ENCODE measurements around the gene NLN.
"Not testable (repeated sequence)": the region's sequence is repeated elsewhere in the genome, so short reads cannot be mapped to it uniquely, and the experiment has no call there.

The NLN gene

GRCh38 chr5:65837139-65837538 is 115.1 kb downstream of the NLN start:
- DNase-seq = no peak

DNA sequence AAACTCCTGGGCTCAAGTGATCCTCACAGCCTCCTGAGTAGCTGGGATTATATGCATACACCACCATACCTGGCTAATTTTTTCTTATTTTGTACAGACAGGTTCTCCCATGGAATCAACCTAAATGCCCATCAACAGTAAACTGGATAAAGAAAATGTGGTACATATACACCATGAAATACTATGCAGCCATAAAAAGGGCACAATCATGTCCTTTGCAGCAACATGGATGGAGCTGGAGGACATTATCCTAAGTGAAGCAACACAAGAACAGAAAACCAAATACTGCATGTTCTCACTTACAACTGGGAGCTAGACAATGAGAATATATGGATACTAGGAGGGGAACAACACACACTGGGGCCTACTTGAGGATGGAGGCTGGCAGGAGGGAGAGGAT is 117.2 kb downstream of the NLN start:
- DNase-seq = not testable (repeated sequence)

GRCh38 chr5:65840071-65840470 is 118.1 kb downstream of the NLN start:
- no peak for DNase-seq

- not testable (repeated sequence) for DNase-seq
Measured at GRCh38 chr5:65844763-65845162, 122.8 kb downstream of the NLN start.

GRCh38 chr5:65846101-65846500 is 124.1 kb downstream of the NLN start:
- DNase-seq = no peak

DNA sequence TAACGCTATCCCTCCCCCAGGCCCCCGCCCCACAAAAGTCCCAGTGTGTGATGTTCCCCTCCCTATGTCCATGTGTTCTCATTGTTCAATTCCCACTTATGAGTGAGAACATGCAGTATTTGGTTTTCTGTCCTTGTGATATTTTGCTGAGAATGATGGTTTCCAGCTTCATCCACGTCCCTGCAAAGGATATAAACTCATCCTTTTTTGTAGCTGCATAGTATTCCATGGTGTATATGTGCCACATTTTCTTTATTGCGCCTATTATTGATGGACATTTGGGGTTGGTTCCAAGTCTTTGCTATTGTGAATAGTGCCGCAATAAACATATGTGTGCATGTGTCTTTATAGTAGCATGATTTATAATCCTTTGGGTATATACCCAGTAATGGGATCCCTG is 125.0 kb downstream of the NLN start:
- not testable (repeated sequence) for DNase-seq

- not testable (repeated sequence) for DNase-seq
Measured at GRCh38 chr5:65849918-65850317, 127.9 kb downstream of the NLN start.

GRCh38 chr5:65854925-65855324 is 132.9 kb downstream of the NLN start:
- no peak for DNase-seq

DNA sequence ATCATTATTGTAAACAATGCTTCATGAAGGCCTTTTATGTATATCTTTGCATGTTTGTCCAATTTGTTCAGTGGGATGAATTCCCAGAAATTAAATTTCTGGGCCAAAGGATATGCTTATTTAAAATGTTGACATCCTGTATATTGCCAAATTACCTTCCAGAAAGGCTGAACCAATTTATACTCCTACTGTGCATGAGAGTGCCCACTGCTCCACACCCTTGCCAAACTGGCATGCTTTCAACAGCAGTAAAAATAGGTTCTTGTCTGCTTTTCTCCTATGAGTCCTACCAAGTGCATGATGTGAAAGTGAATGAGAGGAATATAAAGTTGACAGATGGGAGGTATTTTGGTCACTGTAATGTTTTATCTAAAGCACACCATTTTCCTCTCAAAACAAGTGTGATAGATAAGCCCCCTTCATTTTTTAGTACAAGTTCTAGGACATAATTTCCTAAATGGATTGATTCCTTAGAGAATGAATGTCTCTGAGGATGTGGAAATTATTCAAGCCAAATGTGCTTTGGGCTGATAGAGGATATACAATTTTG is 133.8 kb downstream of the NLN start:
- no peak for DNase-seq

- no peak for DNase-seq
Measured at GRCh38 chr5:65856520-65856919, 134.5 kb downstream of the NLN start.

GRCh38 chr5:65858316-65858715 is 136.3 kb downstream of the NLN start:
- no peak for DNase-seq

GRCh38 chr5:65861830-65862241 is 139.8 kb downstream of the NLN start:
- no peak for DNase-seq

DNA sequence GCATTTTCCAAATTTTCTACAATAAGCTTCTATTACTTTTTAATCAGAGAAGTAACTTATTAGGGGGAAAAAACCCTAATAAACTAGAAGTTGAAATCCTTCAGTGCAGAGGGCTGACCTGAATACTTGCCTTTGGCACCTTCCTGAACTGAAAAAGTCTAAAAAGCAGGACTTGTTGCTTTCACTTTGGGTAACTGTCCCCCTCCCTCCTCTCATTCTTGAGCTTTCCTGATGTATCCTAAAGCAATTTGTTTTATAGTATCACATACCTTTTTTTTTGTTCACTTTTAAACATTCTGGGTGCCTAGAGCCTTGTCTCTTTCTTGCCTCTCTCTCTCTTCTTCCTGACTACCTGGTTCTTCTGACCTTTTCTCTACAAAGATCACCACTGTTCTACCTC is 140.4 kb downstream of the NLN start:
- no peak for DNase-seq

- DNase-seq = no peak
Measured at GRCh38 chr5:65863747-65864146, 141.7 kb downstream of the NLN start.

GRCh38 chr5:65866837-65867521 is 145.0 kb downstream of the NLN start:
- DNase-seq = no peak

DNA sequence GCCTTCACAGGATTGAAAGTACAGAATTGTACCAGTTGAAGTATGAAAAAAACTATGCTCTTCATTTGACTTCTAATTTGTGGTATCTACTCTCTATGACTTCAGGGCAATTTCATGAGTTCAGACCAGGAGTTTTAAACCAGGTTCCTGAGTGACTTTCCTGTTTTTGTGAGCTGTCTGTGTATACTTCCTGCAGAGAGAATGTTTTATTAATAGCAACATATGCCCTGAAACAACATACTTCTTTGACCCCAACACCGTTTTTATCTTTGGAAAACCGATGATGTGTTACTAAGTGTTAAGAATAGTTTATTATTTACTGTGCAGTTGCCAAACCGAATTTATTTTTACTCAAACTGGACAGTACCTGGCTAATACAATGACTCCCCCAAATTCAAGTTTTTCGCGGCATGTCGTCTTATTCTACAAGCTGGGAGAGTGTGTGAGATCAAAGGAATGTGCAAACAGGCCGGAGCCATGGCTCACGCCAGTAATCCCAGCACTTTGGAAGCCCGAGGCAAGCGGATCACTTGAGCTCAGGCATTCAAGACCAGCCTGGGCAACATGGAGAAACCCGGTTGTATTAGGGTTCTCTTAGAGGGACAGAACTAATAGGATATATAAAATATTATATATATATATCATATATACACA is 145.7 kb downstream of the NLN start:
- no peak for DNase-seq

DNA sequence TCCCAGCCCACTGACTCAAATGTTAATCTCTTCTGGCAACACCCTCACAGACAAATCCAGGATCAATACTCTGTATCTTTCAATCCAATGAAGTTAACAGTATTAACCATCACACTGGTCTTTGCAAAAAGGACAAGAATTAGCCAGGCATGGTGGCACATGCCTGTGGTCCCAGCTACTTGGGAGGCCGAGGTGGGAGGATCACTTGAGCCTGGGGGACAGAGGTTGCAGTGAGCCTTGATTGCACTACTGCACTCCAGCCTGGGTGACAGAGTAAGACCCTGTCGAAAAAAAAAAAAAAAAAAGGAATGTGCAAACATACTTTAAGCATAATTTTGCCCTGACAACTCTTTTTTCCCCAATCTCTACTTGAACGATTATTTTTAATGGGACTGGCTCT is 146.5 kb downstream of the NLN start:
- DNase-seq = no peak

- DNase-seq = no peak
Measured at GRCh38 chr5:65871182-65871581, 149.2 kb downstream of the NLN start.

GRCh38 chr5:65871776-65872175 is 149.8 kb downstream of the NLN start:
- DNase-seq = not testable (repeated sequence)

- DNase-seq = no peak
Measured at GRCh38 chr5:65873181-65873750, 151.3 kb downstream of the NLN start.

DNA sequence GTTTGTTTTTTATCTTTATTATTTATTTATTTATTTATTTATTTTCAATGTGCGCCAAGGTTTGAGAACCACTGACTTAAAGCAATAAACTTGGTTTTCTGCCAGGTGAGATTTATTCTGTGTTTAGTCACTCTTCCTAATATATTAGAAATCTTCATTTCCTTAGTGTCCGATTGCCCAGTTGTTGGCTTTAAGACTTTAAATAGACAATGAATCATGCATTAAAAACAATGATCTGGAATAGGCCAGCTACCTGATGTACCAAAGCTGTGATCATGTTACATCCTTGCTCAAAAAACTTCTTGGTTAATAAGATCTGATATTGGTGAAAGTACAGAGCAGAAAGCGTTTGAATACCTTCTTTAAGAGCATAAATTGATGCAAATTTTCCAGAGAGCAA is 152.2 kb downstream of the NLN start:
- no peak for DNase-seq

GRCh38 chr5:65876496-65876895 is 154.5 kb downstream of the NLN start:
- DNase-seq = no peak

DNA sequence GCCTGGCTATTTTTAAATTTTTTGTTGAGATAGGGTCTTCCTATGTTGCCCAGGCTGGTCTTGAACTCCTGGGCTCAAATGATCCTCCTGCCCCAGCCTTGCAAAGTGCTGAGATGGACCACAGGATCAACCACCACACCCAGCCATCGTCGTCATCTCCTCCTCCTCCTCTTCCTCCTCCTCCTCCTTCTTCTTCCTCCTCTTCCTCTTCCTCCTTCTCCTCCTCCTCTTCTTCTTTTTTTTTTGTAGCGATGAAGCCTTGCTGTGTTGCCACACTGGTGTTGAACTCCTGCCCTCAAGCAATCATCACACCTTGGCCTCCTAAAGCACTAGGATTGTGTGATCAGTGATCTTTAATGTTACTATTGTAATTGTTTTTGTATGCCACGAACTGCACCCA is 155.0 kb downstream of the NLN start:
- DNase-seq = no peak
